DMS 273 treated with DMSO at 0.1 percent for 48 hours (cell line): ENCODE results near the gene LOXL1.
A peak's percentile ranks its signal among the peaks of the same experiment; 100 is the strongest.

Experiments
- DNase-seq: peaks from one replicate; lab custom pipeline; 2025; lab: John Stamatoyannopoulos, UW

The LOXL1 gene

DNA sequence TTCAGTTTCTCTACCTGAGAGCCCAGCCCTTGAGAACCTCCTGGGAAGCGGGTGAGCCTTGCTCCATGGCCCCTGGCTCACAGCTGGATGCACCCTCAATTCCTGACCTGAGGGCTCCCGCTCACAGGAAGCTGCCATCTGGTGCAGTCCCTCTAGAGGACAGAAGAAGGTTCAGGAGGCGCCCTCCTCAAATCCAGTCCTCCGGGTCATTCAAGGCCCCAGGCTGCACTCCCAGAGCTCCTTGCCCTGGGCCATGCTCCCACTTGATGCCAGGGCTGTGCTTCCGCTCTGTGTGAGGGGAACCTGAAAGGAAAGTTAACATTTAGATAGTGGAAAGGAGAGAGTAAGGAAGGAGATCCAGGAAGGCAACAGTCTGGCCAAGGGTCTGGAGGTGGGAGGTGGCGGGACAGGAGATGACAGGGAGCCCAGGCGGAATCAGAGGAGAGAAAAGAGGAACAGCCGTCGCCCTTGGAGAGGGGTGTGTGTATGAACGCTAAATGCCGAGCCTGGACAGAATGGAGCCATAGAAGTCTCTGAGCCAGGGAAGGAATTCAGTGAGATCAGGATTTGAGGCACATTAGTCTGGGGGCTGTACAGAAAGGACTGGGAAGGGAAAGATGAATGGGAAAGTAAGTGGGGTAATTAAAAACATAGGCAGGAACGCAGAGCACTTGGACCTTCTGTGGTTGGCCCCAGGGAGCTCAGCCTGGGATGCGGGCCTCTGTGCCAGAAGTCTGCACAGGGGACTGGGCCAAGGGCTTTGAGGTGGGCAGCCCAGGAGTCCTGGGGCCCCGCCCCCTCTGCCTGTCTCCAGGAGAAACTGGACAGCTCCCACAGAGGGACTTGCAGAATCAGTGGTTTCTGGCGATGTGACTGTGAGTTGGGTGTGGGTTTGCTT lies 26.8 kb upstream of the LOXL1 start:
- DNase-seq = no peak

DNA sequence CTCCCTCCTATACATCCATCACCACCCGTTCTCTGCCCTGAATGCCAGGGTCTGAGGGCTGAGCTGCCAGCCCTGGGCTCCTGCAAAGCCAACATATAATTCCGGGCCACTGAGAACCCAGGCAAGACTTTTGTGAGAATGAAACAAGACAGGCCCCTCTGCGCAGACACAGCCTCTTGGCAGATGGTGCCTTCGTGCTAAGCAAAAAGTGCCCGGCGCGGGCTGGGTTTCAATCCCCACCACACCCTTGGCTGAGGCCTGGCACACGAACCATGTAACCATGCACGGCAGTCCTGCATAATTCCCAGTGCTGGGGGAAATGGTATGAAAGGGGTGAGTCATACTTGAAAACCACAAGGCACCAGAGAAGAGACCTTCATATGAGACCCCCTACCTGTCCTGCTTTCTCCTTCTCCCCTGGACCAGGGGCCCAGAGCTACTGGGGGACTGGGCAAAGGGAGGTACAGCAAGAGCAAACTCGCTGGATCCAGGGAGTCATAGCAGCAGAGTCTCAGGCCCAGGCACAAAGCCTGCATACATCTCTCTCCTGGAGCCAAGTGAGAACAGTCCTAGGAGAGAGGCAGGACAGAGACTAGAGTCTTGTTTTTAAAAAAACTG lies 26.1 kb upstream of the LOXL1 start:
- peak; percentile 32 for DNase-seq

GRCh38 chr15:73901126-73901810 lies 25.0 kb upstream of the LOXL1 start:
- DNase-seq = no peak

DNA sequence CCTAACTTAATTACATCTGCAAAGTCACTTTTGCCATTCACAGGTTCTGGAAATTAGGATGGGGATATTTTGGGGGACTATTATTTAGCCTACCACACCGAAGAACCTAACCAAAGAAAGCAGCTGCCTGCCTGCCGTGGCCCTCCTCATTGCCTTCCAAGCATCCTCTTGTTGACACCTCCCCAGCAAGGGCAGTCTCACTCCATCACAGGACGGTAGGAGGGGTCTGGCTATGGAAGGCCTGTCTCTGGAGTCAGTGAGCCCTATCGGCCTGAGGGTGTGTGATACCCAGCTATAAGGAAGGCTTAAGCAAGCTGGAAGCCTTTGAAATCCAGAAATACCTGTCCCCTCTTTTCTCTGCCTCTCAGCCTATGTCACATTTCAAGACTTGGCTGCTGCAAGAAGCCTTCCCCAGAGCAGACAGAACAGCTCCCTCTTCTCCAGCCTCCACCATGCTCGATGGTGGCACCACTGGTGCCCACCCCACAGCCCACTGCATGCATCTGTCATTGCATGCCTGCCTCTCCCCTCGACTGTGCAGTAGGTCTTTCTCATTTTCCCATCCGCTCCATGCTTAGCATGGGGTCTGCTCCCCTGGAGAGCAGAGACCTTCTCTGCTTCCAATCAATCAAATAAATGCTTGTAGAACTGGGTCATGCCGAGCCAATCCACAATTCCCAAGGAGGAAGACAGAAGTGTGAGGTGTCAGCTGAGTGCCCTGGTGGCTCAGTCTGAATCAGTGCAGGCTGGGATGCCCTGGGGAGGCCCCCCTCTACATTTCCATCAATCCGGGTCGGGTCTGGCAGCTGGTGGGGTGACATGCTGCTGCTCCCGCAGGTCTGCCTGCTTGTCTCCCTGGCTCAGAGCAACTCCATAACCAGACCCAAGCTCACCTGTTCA lies 23.9 kb upstream of the LOXL1 start:
- no peak for DNase-seq

- no peak for DNase-seq
Measured at GRCh38 chr15:73904026-73904815, 22.0 kb upstream of the LOXL1 start.

- DNase-seq = no peak
Measured at GRCh38 chr15:73905225-73905827, 20.9 kb upstream of the LOXL1 start.

DNA sequence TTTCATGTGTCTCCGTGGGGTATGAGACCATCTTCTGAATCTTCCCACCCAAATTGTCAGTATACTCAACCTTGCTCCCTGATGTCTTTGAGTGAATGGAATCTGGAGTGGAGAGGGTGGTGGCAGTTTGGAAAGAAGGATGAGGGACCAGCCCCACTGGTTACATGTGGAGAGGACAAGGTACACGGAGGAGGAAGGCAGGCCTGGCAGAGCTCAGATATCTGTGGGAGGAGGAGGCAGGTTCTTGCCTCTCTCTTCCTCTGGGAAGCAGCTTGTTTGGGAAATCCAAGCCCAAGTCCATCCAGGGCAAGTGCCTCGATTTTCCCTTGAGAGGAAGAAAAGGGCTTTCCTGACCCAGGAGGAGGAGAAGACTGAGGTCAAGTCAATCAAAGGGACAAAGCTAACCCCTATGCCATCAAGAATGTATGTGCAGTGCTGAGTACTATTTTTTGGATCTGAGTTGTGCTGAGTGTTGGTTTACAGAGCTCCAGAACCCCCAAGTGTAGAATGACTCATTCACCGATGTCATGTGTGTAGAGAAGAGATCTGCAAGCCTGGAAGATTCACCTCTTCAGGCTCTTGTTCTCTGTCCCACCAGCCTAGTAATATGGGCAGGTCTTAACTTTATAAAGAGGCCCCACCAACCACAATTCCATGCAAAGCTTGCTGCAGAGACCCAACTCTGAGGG lies 19.8 kb upstream of the LOXL1 start:
- DNase-seq = no peak

DNA sequence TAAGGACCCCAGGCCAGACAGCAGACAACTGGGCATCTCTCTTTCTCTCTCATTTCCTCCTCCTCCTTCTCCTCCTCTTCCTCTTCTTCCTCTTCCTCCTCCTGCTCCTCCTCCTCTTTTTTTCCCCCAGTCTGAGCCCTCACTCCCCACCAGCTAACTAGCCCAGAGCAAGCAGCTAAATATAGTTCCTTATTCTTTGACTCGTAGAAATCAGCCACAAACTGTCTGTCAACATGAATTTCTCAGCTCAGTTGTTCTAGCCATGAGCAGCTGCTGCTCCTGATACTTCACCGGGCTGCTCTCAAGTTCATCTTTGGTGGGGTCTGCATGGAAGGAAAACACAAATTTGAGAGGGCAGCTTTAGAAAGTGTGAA lies 19.2 kb upstream of the LOXL1 start:
- DNase-seq = no peak

DNA sequence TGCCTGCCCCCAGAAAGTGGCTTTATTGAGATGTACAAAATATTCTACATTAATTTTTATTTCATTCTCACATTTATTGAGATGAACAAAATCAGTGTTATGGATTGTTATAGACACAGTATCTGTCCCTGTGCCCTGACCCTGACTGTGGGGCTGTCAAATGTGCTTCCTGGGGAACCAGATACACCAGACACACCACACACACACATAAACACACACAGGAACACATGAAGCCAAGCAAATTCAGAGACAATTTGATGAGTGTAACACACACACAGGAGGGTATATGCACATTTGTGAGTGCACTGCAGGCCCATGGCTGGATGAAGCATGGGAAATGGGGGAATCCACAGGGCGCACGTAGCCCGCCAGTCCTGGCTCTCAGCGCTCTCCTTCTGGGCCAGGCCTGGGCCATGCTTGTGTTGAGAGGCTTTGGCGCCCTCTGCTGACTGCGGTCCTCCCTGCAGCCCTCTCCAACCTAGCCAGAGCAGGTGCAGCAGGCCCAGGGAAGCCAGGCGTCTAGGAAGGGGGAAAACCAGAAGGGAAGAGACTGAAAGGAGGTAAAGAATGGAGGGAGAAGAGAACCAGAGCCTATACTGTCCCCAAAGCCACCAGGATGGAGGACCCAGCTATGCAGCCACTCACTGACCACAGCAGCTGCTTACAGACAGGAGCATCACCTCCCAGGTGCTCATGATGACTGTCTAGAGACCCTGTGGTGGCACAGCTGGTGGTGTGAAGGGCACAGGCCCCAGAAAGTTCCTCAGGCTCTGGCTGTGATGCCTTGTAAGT lies 18.0 kb upstream of the LOXL1 start:
- no peak for DNase-seq

- DNase-seq = no peak
Measured at GRCh38 chr15:73908822-73909122, 17.5 kb upstream of the LOXL1 start.

GRCh38 chr15:73909651-73910050 lies 16.6 kb upstream of the LOXL1 start:
- DNase-seq = no peak

GRCh38 chr15:73910522-73911303 lies 15.5 kb upstream of the LOXL1 start:
- DNase-seq = no peak

- no peak for DNase-seq
Measured at GRCh38 chr15:73912030-73912596, 14.1 kb upstream of the LOXL1 start.

- DNase-seq = no peak
Measured at GRCh38 chr15:73914145-73914544, 12.1 kb upstream of the LOXL1 start.

DNA sequence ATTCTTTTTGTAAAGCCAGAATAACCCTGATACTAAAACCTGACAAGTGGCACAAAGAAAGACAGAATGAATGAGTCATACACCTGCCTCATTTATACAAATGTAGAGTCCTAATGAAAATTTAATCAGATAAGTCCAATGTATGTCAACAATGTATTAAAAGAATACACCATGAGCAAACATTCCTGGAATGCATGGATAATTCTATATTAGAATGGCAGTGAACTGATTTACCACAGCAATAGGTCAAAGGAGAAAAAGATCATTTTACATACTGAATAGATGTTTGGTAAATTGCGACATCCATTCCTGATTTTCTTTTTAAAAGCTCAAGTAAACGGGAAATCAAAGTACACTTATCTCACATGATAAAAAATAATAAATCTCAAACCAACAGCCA lies 11.2 kb upstream of the LOXL1 start:
- no peak for DNase-seq

DNA sequence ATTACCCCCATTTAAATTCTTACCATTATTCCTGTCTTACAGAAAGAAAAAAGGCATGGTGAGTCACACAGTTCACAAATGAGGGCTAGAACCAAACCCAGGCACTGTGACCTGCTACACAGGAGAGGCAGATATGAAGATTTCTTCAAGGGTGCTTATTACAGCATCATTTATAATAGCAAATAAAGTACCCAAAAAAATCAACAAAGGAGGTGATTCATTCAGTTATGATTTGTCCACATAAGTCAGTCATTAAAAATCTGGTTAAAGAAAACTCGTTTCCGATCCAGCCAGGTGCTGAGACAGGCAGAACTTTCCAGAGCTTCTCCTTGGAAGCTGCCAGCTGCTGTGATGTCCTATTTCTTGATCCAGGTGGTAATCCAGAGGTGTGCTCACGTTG lies 7.5 kb upstream of the LOXL1 start:
- DNase-seq = no peak

- DNase-seq = no peak
Measured at GRCh38 chr15:73919706-73920105, 6.6 kb upstream of the LOXL1 start.

DNA sequence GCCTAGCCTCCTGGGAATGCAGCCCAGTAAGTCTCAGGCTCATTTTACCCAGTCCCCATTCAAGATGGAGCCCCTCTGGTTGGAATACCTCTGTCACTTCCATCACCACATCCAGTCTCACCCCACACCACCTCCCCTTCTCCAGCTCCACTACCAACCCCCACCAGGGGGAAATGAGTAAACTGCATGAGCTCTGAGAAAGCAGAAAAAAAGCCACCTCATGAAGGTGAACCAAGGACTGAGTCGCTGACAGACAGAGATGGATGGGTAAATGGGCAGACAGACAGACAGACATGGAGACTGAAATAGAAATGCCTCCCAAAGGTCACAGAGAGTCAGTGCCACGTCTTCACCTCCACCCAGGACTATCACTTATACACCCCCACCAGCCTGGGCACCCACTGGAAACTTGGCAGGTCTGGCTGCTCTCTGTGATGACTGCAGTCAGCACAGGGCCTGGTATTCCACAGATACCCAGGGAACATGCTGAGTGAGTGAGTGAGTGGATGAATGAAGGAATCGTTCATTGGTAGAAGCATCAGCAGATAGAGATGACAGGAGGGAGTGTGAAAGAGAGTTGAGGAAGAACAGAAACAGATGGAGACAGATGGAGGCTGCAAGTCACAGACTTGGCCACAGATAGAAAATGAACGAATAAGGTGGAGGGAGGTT lies 4.9 kb upstream of the LOXL1 start:
- peak; percentile 54 for DNase-seq
